ENCODE data around the gene LAYN. TPM values are rescaled to one million over a fixed set of nuclear protein-coding genes. Genes with fewer than 3 reads are reported as not detected.

LAYN gene
- total and polyA plus RNA-seq, 2 of the 4 experiments (the other 2 are of a cell fraction), result 92.5 to 118 TPM

GRCh38 chr11:111523343-111523742 is 17.2 kb upstream of the LAYN start:
- no peak overlapping the region for H3K23ac ChIP-seq (ENCODE audit: low read depth, low read length)
- CTCF ChIA-PET, result interaction anchor here (0.6 kb wide), 1 partner anchor 81 kb away, joined by 3 read pairs; no protein-coding TSS in a partner anchor
- no peak overlapping the region for H4K8ac ChIP-seq (ENCODE audit: low read depth in 2 of 2, low read length in 2 of 2)
- no peak overlapping the region for H2BK120ac ChIP-seq (ENCODE audit: low read depth, low read length)
- no peaks in the 10 kb centered on the region for H4K20me1 ChIP-seq (ENCODE audit: insufficient read depth, low read length)
- in situ Hi-C loops (cut with MboI; ENCODE audit: low sequenced_read_pairs), result no loop called here
- 83% methylated on average over 1 of the region's 2 CpGs; no CpG with 5 or more reads in 1 of the 2 experiments for WGBS, 2 experiments (ENCODE audit: extremely low coverage in 2 of 2, insufficient read length in 1 of 2)
- no peak overlapping the region for H3K4me2 ChIP-seq (ENCODE audit: low read depth, low read length)
- H3K36me3 ChIP-seq (ENCODE audit: control insufficient read depth, insufficient read depth, low read length), result no peaks in the 10 kb centered on the region
- H2BK20ac ChIP-seq (ENCODE audit: low read depth, low read length), result no peak overlapping the region
- no peak overlapping the region for H3K9ac ChIP-seq (ENCODE audit: low read depth, low read length)
- no peak overlapping the region for H3K27ac ChIP-seq (ENCODE audit: insufficient read depth, low read length)
- no peak overlapping the region for H2AK9ac ChIP-seq (replicated peaks; ENCODE audit: low read depth, low read length, poor library complexity)
- H3K27me3 ChIP-seq (ENCODE audit: control insufficient read depth, insufficient read depth, low read length), result no peaks in the 10 kb centered on the region
- no TSS peak for BruUV-seq (replicated peaks)
- intact Hi-C loops (cut with micrococcal nuclease), result no loop called here
- H3K4me3 ChIP-seq (ENCODE audit: insufficient read depth, low read depth, low read length), result no peak overlapping the region
- H3K14ac ChIP-seq (replicated peaks; ENCODE audit: low read depth, low read length), result no peak overlapping the region
- H3K4ac ChIP-seq (ENCODE audit: low read depth, low read length), result no peak overlapping the region
- no peaks in the 10 kb centered on the region for H3K79me1 ChIP-seq (ENCODE audit: low read depth in 1 of 2, low read length in 2 of 2)
- no peak for TF ChIP-seq USF2 (IDR thresholded peaks at IDR 0.05; ENCODE audit: low read depth, low read length)
- TF ChIP-seq CHD1 (IDR thresholded peaks at IDR 0.05; ENCODE audit: low read depth, low read length), result no peak
- TF ChIP-seq FOS (IDR thresholded peaks at IDR 0.05; ENCODE audit: low read depth, low read length), result no peak
- TF ChIP-seq BHLHE40 (IDR thresholded peaks at IDR 0.05; ENCODE audit: low read depth, low read length), result no peak
- TF ChIP-seq NFE2L2 (IDR thresholded peaks at IDR 0.05; ENCODE audit: low read depth, low read length), result no peak
- TF ChIP-seq POLR2A (IDR thresholded peaks at IDR 0.05; ENCODE audit: low read depth, low read length), result no peak
- TF ChIP-seq CTCF (conservative IDR thresholded peaks at IDR 0.05; ENCODE audit: low read depth, low read length), result no peak
- no peak for TF ChIP-seq ELK1 (IDR thresholded peaks at IDR 0.05; ENCODE audit: borderline replicate concordance, low read depth, low read length)
- TF ChIP-seq RFX5 (IDR thresholded peaks at IDR 0.05; ENCODE audit: low read depth, low read length), result no peak
- no peak for TF ChIP-seq SMC3 (IDR thresholded peaks at IDR 0.05; ENCODE audit: low read depth, low read length)
- TF ChIP-seq RCOR1 (IDR thresholded peaks at IDR 0.05; ENCODE audit: insufficient replicate concordance, low read length), result no peak
- TF ChIP-seq MAZ (IDR thresholded peaks at IDR 0.05; ENCODE audit: borderline replicate concordance, low read depth, low read length), result no peak
- TF ChIP-seq CEBPB (IDR thresholded peaks at IDR 0.05; ENCODE audit: low read depth, low read length), result no peak
- TF ChIP-seq MXI1 (IDR thresholded peaks at IDR 0.05; ENCODE audit: borderline replicate concordance, low read depth, low read length), result no peak
- ATAC-seq (ENCODE audit: low read depth) (no peak), DNase-seq (no peak)
- H4K5ac ChIP-seq (ENCODE audit: low read depth, low read length), result no peak overlapping the region
- H3K9me1 ChIP-seq (ENCODE audit: insufficient read depth, low read length), result 0 out of 2 replicates have a peak, but pooled peaks cover 6% of the 10 kb centered on the region
- no peak overlapping the region for H2AFZ ChIP-seq (replicated peaks; ENCODE audit: low read length, poor library complexity)
- POLR2A ChIA-PET (ENCODE audit: unreplicated experiment), result no interaction called here
- H3K18ac ChIP-seq (ENCODE audit: low read depth, low read length), result no peak overlapping the region
- no peak overlapping the region for H2AK5ac ChIP-seq (ENCODE audit: low read depth, low read length)
- peak overlapping the region; percentile 37; the same call in 1 of the 3 replicates for H2BK15ac ChIP-seq (ENCODE audit: low read depth, low read length)
- no peak overlapping the region for H4K91ac ChIP-seq (ENCODE audit: insufficient read depth, low read depth, low read length)
- no peak overlapping the region for H3K56ac ChIP-seq (ENCODE audit: extremely low read depth, insufficient read depth, low read length)
- no peak overlapping the region for H2BK5ac ChIP-seq (ENCODE audit: low read depth, low read length, poor library complexity, severe bottlenecking)
- dilution Hi-C loops (cut with HindIII; ENCODE audit: low sequenced_read_pairs, unreplicated experiment), result no loop called here
- peaks cover 5% of the 10 kb centered on the region; the same call in 1 of the 2 replicates for H3K4me1 ChIP-seq (ENCODE audit: control insufficient read depth, insufficient read depth, low read length)
- no peaks in the 10 kb centered on the region for H3K9me3 ChIP-seq (ENCODE audit: control insufficient read depth, insufficient read depth, low read length)

Data from IMR-90 (cell line).